Common myeloid progenitor, CD34-positive (primary cell): ENCODE results near the gene NOTO.

Source experiments
- CTCF ChIA-PET: fragments of 350-600 bp; sonication (Branson Sonifier 250); formaldehyde crosslinking; loops from one replicate; lab custom pipeline; 2021; ENCODE audit warnings: antibody characterized with exemption; lab: Charles Lee
- POLR2A ChIA-PET: fragments of 350-600 bp; sonication (Branson Sonifier 250); formaldehyde crosslinking; loops from one replicate; lab custom pipeline; 2021; ENCODE audit warnings: antibody characterized with exemption; lab: Charles Lee
- DNase-seq, 3 donors: peaks; one replicate each; pipeline versions ENCODE4 v3.0.0 to v3.0.0-alpha.2; 2013
- H3K27ac ChIP-seq, 2 experiments: 1 replicate in 1 of 2; 2 replicates in 1 of 2; pipeline ENCODE4 v1.7.0; 2013; ENCODE audit warnings: inconsistent platforms in 2 of 2, low read length in 2 of 2, mild to moderate bottlenecking in 2 of 2, low read depth in 1 of 2, moderate library complexity in 1 of 2; ENCODE audit not compliant: severe bottlenecking in 2 of 2, insufficient read depth in 1 of 2, poor library complexity in 1 of 2
- H3K27me3 ChIP-seq, 5 experiments: replicated peaks in 2 of 5; 1 replicate in 3 of 5; 2 replicates in 2 of 5; pipeline versions ENCODE4 v1.6.1 to v1.7.0; 2013; ENCODE audit warnings: low read length in 4 of 5, mild to moderate bottlenecking in 2 of 5, moderate library complexity in 2 of 5, inconsistent platforms in 1 of 5; ENCODE audit not compliant: insufficient read depth in 5 of 5, control insufficient read depth in 4 of 5
- H3K36me3 ChIP-seq, 4 experiments: 1 replicate in 2 of 4; 2 replicates in 2 of 4; pipeline versions ENCODE4 v1.6.1 to v1.7.0; 2013; ENCODE audit warnings: low read length in 3 of 4, control low read depth in 1 of 4, mild to moderate bottlenecking in 1 of 4; ENCODE audit not compliant: control insufficient read depth in 4 of 4, insufficient read depth in 4 of 4
- H3K4me1 ChIP-seq, 4 experiments: 1 replicate in 3 of 4; 2 replicates in 1 of 4; pipeline versions ENCODE4 v1.6.1 to v1.7.1; 2013; ENCODE audit warnings: low read length in 3 of 4, mild to moderate bottlenecking in 3 of 4, control low read depth in 1 of 4, inconsistent platforms in 1 of 4, moderate library complexity in 1 of 4; ENCODE audit not compliant: control insufficient read depth in 4 of 4, insufficient read depth in 4 of 4; ENCODE audit errors: control extremely low read depth in 1 of 4
- H3K4me3 ChIP-seq, 7 experiments: 1 replicate in 4 of 7; 2 replicates in 3 of 7; pipeline versions ENCODE4 v1.5.1 to v1.7.0; 2013; ENCODE audit warnings: mild to moderate bottlenecking in 7 of 7, low read length in 6 of 7, moderate library complexity in 6 of 7, inconsistent platforms in 2 of 7, low read depth in 2 of 7, control low read depth in 1 of 7; ENCODE audit not compliant: insufficient read depth in 4 of 7, control insufficient read depth in 1 of 7; ENCODE audit errors: extremely low read depth in 1 of 7
- H3K9me3 ChIP-seq, 5 experiments: 1 replicate in 4 of 5; 2 replicates in 1 of 5; pipeline versions ENCODE4 v1.6.1 to v1.7.1; 2013; ENCODE audit warnings: low read length in 4 of 5, mild to moderate bottlenecking in 2 of 5, inconsistent platforms in 1 of 5, low read depth in 1 of 5, moderate library complexity in 1 of 5; ENCODE audit not compliant: control insufficient read depth in 4 of 5, insufficient read depth in 2 of 5; ENCODE audit errors: control extremely low read depth in 1 of 5
- WGBS: methylation state at CpG from one replicate; pipeline ENCODE4 v1.1.5; 2013; ENCODE audit not compliant: insufficient coverage; 5-methylcytosine and 5-hydroxymethylcytosine counted together

NOTO gene

GRCh38 chr2:73253400-73253799, 51.0 kb downstream of the NOTO start:
- H3K4me3 ChIP-seq: no peak overlapping the region

GRCh38 chr2:73253901-73254300, 51.5 kb downstream of the NOTO start:
- DNase-seq: peak in 2 of 3 donors; percentile 28 to 35
- ChIA-PET POLR2A (no interaction called here), CTCF (interaction anchor here (0.7 to 5.4 kb wide), 7 partner anchors 9 to 360 kb away, joined by 3 to 25 read pairs (median 3); no protein-coding TSS in a partner anchor)
- Histone ChIP-seq H3K27ac (no peak overlapping the region), H3K27me3 (no peaks in the 10 kb centered on the region), H3K4me3 (no peak overlapping the region), H3K36me3 (peaks cover 28 to 84% (median 63%) of the 10 kb centered on the region in 4 experiments), H3K9me3 (no peaks in the 10 kb centered on the region), H3K4me1 (peaks cover 0 to 18% (median 0%) of the 10 kb centered on the region in 4 experiments)
- WGBS: 100% methylated on average over 3 of the region's 3 CpGs

More at GRCh38 chr2:73253400-73253799, 51.0 kb downstream of the NOTO start:
- no peak for DNase-seq
- Histone ChIP-seq H3K27ac (no peak overlapping the region), H3K4me1 (peaks cover 0 to 16% (median 0%) of the 10 kb centered on the region in 4 experiments), H3K27me3 (no peaks in the 10 kb centered on the region), H3K9me3 (no peaks in the 10 kb centered on the region), H3K36me3 (peaks cover 29 to 84% (median 65%) of the 10 kb centered on the region in 4 experiments)
- CTCF ChIA-PET: interaction anchor here (0.7 to 5.4 kb wide), 7 partner anchors 9 to 360 kb away, joined by 3 to 25 read pairs (median 3); no protein-coding TSS in a partner anchor
- POLR2A ChIA-PET: no interaction called here
- WGBS: 33% methylated on average over 1 of the region's 2 CpGs

GRCh38 chr2:73254343-73255006, 52.1 kb downstream of the NOTO start:
- Histone ChIP-seq H3K4me3 (no peak overlapping the region), H3K4me1 (peaks cover 0 to 18% (median 0%) of the 10 kb centered on the region in 4 experiments), H3K27me3 (no peaks in the 10 kb centered on the region), H3K36me3 (peaks cover 23 to 84% (median 61%) of the 10 kb centered on the region in 4 experiments), H3K27ac (no peak overlapping the region), H3K9me3 (no peaks in the 10 kb centered on the region)
- ChIA-PET POLR2A (no interaction called here), CTCF (interaction anchor here (0.7 to 5.4 kb wide), 5 partner anchors 10 to 361 kb away, joined by 3 to 25 read pairs (median 6); no protein-coding TSS in a partner anchor)
- no peak for DNase-seq
- 99% methylated on average over 5 of the region's 7 CpGs for whole genome bisulfite sequencing

- WGBS: 86% methylated on average over 2 of the region's 4 CpGs
- peaks cover 0 to 18% (median 0%) of the 10 kb centered on the region in 4 experiments for H3K4me1 ChIP-seq
- H3K27me3 ChIP-seq: no peaks in the 10 kb centered on the region
- DNase-seq: no peak
- H3K4me3 ChIP-seq: no peak overlapping the region
- H3K36me3 ChIP-seq: peaks cover 21 to 84% (median 58%) of the 10 kb centered on the region in 4 experiments
- H3K9me3 ChIP-seq: no peaks in the 10 kb centered on the region
- POLR2A ChIA-PET: no interaction called here
- CTCF ChIA-PET: interaction anchor here (5.4 kb wide), 1 partner anchor 35 kb away, joined by 25 read pairs; no protein-coding TSS in a partner anchor
- no peak overlapping the region for H3K27ac ChIP-seq
Measured at GRCh38 chr2:73255007-73255644, 52.8 kb downstream of the NOTO start.

GRCh38 chr2:73255907-73256617, 53.7 kb downstream of the NOTO start:
- Histone ChIP-seq H3K9me3 (no peaks in the 10 kb centered on the region), H3K36me3 (peaks cover 13 to 82% (median 51%) of the 10 kb centered on the region in 4 experiments), H3K27me3 (no peaks in the 10 kb centered on the region), H3K4me3 (no peak overlapping the region), H3K27ac (no peak overlapping the region), H3K4me1 (peaks cover 0 to 18% (median 0%) of the 10 kb centered on the region in 4 experiments)
- 85% methylated on average over 4 of the region's 5 CpGs for WGBS
- DNase-seq: no peak
- POLR2A ChIA-PET: interaction anchor here (0.5 kb wide), 1 partner anchor 93 kb away, joined by 3 read pairs; no protein-coding TSS in a partner anchor
- CTCF ChIA-PET: interaction anchor here (0.9 to 2.5 kb wide), 3 partner anchors 8 to 34 kb away, joined by 3 to 11 read pairs (median 3); no protein-coding TSS in a partner anchor

- DNase-seq: no peak
- ChIA-PET POLR2A (interaction anchor here (0.5 kb wide), 1 partner anchor 93 kb away, joined by 3 read pairs; no protein-coding TSS in a partner anchor), CTCF (interaction anchor here (0.9 to 2.5 kb wide), 5 partner anchors 8 to 33 kb away, joined by 3 to 11 read pairs (median 3); no protein-coding TSS in a partner anchor)
- peaks cover 0 to 18% (median 0%) of the 10 kb centered on the region in 4 experiments for H3K4me1 ChIP-seq
- H3K36me3 ChIP-seq: peaks cover 8 to 81% (median 50%) of the 10 kb centered on the region in 4 experiments
- 100% methylated on average over 1 of the region's 1 CpG for WGBS
- no peak overlapping the region for H3K4me3 ChIP-seq
- H3K27me3 ChIP-seq: no peaks in the 10 kb centered on the region
- H3K9me3 ChIP-seq: no peaks in the 10 kb centered on the region
- H3K27ac ChIP-seq: no peak overlapping the region
Measured at GRCh38 chr2:73256618-73256922, 54.2 kb downstream of the NOTO start.
